Suppressor macrophage (primary cell): ENCODE measurements around the gene CLMP.
"Not testable (repeated sequence)": the region's sequence is repeated elsewhere in the genome, so short reads cannot be mapped to it uniquely, and the experiment has no call there.

Experiments
- DNase-seq, 4 experiments: peaks; one replicate each; pipeline ENCODE4 v3.0.0-alpha.2; 2020 to 2022

Gene CLMP

GRCh38 chr11:123168241-123168640 lies 26.8 kb downstream of the CLMP start:
- DNase-seq = no peak

GRCh38 chr11:123166071-123166559 lies 28.9 kb downstream of the CLMP start:
- peak; percentile 21 to 60 (median 39) for DNase-seq

- no peak for DNase-seq
Observed at GRCh38 chr11:123164732-123165450, 30.2 kb downstream of the CLMP start.

GRCh38 chr11:123163621-123164020 lies 31.4 kb downstream of the CLMP start:
- DNase-seq = no peak

GRCh38 chr11:123161376-123162030 lies 33.5 kb downstream of the CLMP start:
- DNase-seq = no peak

- no peak for DNase-seq
Observed at GRCh38 chr11:123159183-123159857, 35.7 kb downstream of the CLMP start.

GRCh38 chr11:123158033-123159003 lies 36.7 kb downstream of the CLMP start:
- DNase-seq = no peak

- no peak for DNase-seq
Observed at GRCh38 chr11:123152951-123153350, 42.1 kb downstream of the CLMP start.

- not testable (repeated sequence) for DNase-seq
Observed at GRCh38 chr11:123152346-123152745, 42.7 kb downstream of the CLMP start.

- DNase-seq = no peak
Observed at GRCh38 chr11:123151796-123152195, 43.3 kb downstream of the CLMP start.

GRCh38 chr11:123151366-123151765 lies 43.7 kb downstream of the CLMP start:
- DNase-seq = no peak

GRCh38 chr11:123150882-123151281 lies 44.2 kb downstream of the CLMP start:
- no peak for DNase-seq

- no peak for DNase-seq
Observed at GRCh38 chr11:123148965-123149364, 46.1 kb downstream of the CLMP start.

GRCh38 chr11:123145661-123146060 lies 49.4 kb downstream of the CLMP start:
- no peak for DNase-seq

- DNase-seq = peak in 2 of 4 experiments; percentile 12 to 28
Observed at GRCh38 chr11:123145220-123145619, 49.8 kb downstream of the CLMP start.

- no peak for DNase-seq
Observed at GRCh38 chr11:123144707-123145106, 50.3 kb downstream of the CLMP start.

- DNase-seq = no peak
Observed at GRCh38 chr11:123143921-123144320, 51.1 kb downstream of the CLMP start.

- peak in 1 of 4 experiments; percentile 19 for DNase-seq
Observed at GRCh38 chr11:123143476-123143875, 51.6 kb downstream of the CLMP start.

GRCh38 chr11:123139206-123139605 lies 55.8 kb downstream of the CLMP start:
- DNase-seq = peak in 1 of 4 experiments; percentile 18

- DNase-seq = peak; percentile 63 to 84 (median 74)
Observed at GRCh38 chr11:123137431-123138224, 57.4 kb downstream of the CLMP start.

- no peak for DNase-seq
Observed at GRCh38 chr11:123135863-123136446, 59.1 kb downstream of the CLMP start.
